ENCODE data around the gene MARS2.
A peak's percentile ranks its signal among the peaks of the same experiment; 100 is the strongest.
"Not testable (repeated sequence)": the region's sequence is repeated elsewhere in the genome, so short reads cannot be mapped to it uniquely, and the experiment has no call there.

MARS2 gene

DNA sequence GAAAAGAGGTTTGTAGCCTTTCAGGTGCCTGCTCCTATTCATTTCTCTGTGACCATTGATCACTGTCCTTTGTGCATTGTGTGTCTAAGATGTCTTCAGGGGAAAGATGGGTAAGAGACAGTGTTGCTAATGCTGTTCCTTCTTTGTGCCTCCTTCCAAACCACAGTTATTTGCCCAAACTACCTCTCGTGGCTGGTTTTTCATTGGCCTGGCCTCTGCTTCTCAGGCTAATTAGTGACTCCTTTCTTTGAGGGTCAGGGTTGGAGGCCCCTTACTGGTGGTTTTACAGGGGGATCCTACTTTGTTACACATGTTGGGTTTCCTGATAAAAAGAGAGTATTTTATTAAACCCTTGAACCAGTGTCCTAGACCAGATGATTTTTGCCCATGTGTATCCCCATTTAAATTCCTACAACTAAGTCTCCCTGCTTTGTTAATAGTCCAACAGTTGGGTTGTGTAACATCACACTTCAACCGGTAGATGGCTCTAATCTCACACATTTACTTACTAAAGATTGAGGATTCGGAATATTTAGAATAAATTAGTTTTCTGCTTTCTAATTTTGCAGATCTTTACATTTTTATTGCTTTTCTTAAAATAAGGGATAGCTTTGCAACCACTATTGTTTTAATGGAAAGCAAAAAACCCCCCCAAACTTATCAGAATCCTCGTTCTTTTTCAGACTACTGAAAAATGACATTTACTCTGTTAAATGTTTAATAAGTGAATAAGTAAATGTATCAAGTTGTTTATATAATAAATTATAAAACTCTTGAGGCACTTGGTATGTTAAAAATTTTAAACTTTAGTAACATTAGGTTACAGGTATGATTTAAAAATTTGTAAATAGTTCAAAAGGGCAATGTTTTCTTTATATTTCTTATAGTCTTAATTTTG, 2.4 kb downstream of the MARS2 start:
- peak; percentile 9 for DNase-seq

DNA sequence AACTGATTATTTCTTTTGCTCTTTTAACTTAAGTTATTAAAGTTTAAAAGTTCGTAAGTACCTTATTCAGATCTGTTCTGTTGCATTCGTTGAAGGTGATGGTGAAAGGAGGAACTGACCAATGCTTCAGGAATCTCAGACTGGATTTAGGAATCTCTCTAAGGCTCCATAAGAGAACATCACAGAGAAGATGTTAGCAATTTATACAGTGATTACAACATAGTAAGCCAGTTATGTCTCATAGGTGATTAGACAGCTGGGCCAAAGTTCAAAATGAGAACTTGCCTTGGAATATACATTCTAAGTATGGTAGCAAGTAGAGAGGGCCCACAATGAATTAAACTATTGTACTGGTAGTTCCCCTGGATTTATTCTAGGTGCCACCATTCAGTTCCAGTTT, 3.2 kb downstream of the MARS2 start:
- DNase-seq, result no peak

DNA sequence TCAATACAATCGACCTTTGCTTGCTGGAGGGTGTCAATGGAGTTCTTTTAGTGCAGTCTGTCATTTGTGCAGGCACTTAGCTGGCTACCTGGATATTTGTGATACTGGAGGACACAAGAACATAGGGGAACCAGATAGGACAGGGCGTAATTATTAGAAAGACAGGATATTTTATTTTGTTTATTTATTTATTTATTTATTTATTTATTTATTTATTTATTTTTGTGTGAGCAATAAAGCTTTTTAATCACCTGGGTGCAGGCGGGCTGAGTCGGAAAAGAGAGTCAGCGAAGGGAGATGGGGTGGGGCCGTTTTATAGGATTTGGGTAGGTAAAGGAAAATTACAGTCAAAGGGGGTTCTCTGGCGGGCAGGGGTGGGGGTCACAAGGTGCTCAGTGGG, 4.0 kb downstream of the MARS2 start:
- DNase-seq, result not testable (repeated sequence)

GRCh38 chr2:197710424-197711042, 5.4 kb downstream of the MARS2 start:
- DNase-seq, result no peak

- no peak for DNase-seq
Observed at GRCh38 chr2:197711578-197711977, 6.4 kb downstream of the MARS2 start.

- DNase-seq, result no peak
Observed at GRCh38 chr2:197713271-197713670, 8.1 kb downstream of the MARS2 start.

DNA sequence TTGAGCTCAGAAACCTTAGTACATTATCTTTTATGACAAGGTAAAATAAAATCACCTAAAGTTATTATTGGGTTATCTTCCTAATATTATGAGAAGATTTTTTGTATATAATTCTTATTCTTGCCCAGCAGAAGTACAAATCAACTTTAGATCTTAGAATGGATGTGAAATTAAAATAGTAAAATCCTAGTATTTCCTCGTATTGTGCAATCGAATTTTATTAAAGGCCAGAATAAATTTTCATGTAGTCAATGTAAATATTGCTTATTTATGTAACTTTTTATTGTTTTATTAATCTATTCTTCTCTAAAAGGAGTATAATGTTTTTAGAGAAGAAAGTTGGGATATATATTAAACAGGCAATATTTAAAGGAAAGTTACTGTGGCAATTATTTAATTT, 12.7 kb downstream of the MARS2 start:
- no peak for DNase-seq

- DNase-seq, result no peak
Observed at GRCh38 chr2:197727011-197727410, 21.8 kb downstream of the MARS2 start.

GRCh38 chr2:197728555-197729544, 23.7 kb downstream of the MARS2 start:
- DNase-seq, result not testable (repeated sequence)

- DNase-seq, result no peak
Observed at GRCh38 chr2:197740200-197740599, 35.0 kb downstream of the MARS2 start.
